Lung (tissue), 12 donors: ENCODE measurements around the gene COL12A1. TPM values are rescaled to one million over a fixed set of nuclear protein-coding genes. Genes with fewer than 3 reads are reported as not detected.

Source experiments
- ATAC-seq: fragments of 200-7000 bp; cut with Tn5 transposase; one replicate; pipeline ENCODE4 v1.9.1; 2020; ENCODE audit warnings: moderate number of reproducible peaks; ENCODE audit not compliant: insufficient read depth, low FRiP score
- DNase-seq, 3 donors: peaks; one replicate each; pipeline ENCODE4 v3.0.0-alpha.2; 2013 to 2017
- H3K27ac ChIP-seq, 2 donors: one replicate each; pipeline ENCODE4 v1.5.1; 2013; ENCODE audit warnings: mild to moderate bottlenecking in 2 of 2, moderate library complexity in 2 of 2, control low read depth in 1 of 2, inconsistent platforms in 1 of 2, low read depth in 1 of 2, low read length in 1 of 2
- H3K27me3 ChIP-seq, 3 donors: one replicate each; pipeline ENCODE4 v1.5.1; 2013; ENCODE audit warnings: low read length in 2 of 3; ENCODE audit not compliant: control insufficient read depth in 3 of 3, insufficient read depth in 3 of 3
- H3K36me3 ChIP-seq, 4 donors: one replicate each; pipeline ENCODE4 v1.5.1; 2013; ENCODE audit warnings: low read length in 4 of 4, mild to moderate bottlenecking in 1 of 4, moderate library complexity in 1 of 4; ENCODE audit not compliant: control insufficient read depth in 4 of 4, insufficient read depth in 4 of 4
- H3K4me1 ChIP-seq, 5 donors: one replicate each; pipeline ENCODE4 v1.5.1; 2013; ENCODE audit warnings: low read length in 5 of 5, mild to moderate bottlenecking in 2 of 5, moderate library complexity in 1 of 5; ENCODE audit not compliant: control insufficient read depth in 5 of 5, insufficient read depth in 5 of 5
- H3K4me3 ChIP-seq: one replicate; pipeline ENCODE4 v1.5.1; 2013; ENCODE audit warnings: mild to moderate bottlenecking, control low read depth, moderate library complexity
- H3K9ac ChIP-seq, 2 donors: one replicate each; pipeline ENCODE4 v1.5.1; 2013; ENCODE audit warnings: low read length in 2 of 2, control low read depth in 1 of 2; ENCODE audit not compliant: insufficient read depth in 1 of 2
- H3K9me3 ChIP-seq, 4 donors: one replicate each; pipeline ENCODE4 v1.5.1; 2013; ENCODE audit warnings: low read length in 3 of 4, mild to moderate bottlenecking in 1 of 4, moderate library complexity in 1 of 4; ENCODE audit not compliant: control insufficient read depth in 4 of 4, insufficient read depth in 3 of 4
- CTCF ChIP-seq: IDR thresholded peaks from 2 replicates; pipeline ENCODE4 v1.5.1; 2012; ENCODE audit warnings: mild to moderate bottlenecking; ENCODE audit errors: control extremely low read depth, extremely low read depth
- WGBS, 2 donors: extraction: QIAGEN DNeasy Blood & Tissue Kit; methylation state at CpG; one replicate each; pipeline ENCODE4 v1.1.7; 2013; 5-methylcytosine and 5-hydroxymethylcytosine counted together
- polyA plus RNA-seq, 2 donors: library from polyadenylated mRNA; stranded (reverse); fragments of 200-250 nt; gene quantifications; one replicate each; pipeline ENCODE4 v1.2.1, GENCODE V29; 2013
- total RNA-seq, 2 donors: library from RNA; depleted of rRNA in 1 of 2; stranded (reverse); fragments of >200 nt in 1 of 2; gene quantifications; one replicate each; pipeline ENCODE4 v1.2.1, GENCODE V29; 2014 to 2021
- donor health status: control.
- donor health status: control.
- donor health status: Bipolar disorder and iron deficiency.
- donor health status: healthy.
- donor health status: DM: yes; HTN: yes; CAD: no.

Gene COL12A1
- total and polyA plus RNA-seq, 4 donors = 10.6 to 75.7 (median 29.7) TPM

GRCh38 chr6:75128878-75129570 lies 76.8 kb downstream of the COL12A1 start:
- no peak overlapping the region for H3K9ac ChIP-seq
- no peak for DNase-seq
- no peak overlapping the region for H3K27ac ChIP-seq
- ATAC-seq = no peak
- no peaks in the 10 kb centered on the region for H3K36me3 ChIP-seq
- no peaks in the 10 kb centered on the region for H3K27me3 ChIP-seq
- WGBS, 2 donors = 47 to 62% methylated on average over 3 of the region's 3 CpGs
- H3K9me3 ChIP-seq = no peaks in the 10 kb centered on the region
- H3K4me3 ChIP-seq = no peak overlapping the region
- no peak for TF ChIP-seq CTCF
- H3K4me1 ChIP-seq = no peaks in the 10 kb centered on the region

- Histone ChIP-seq H3K27ac (no peak overlapping the region), H3K27me3 (no peaks in the 10 kb centered on the region), H3K9ac (no peak overlapping the region), H3K9me3 (no peaks in the 10 kb centered on the region), H3K4me1 (no peaks in the 10 kb centered on the region), H3K4me3 (no peak overlapping the region), H3K36me3 (no peaks in the 10 kb centered on the region)
- ATAC-seq (no peak), DNase-seq (no peak)
- 79 to 86% methylated on average over 2 of the region's 2 CpGs for WGBS, 2 donors
- TF ChIP-seq CTCF = no peak
These were observed 79.3 kb downstream of the COL12A1 start for GRCh38 chr6:75126518-75126917.

DNA sequence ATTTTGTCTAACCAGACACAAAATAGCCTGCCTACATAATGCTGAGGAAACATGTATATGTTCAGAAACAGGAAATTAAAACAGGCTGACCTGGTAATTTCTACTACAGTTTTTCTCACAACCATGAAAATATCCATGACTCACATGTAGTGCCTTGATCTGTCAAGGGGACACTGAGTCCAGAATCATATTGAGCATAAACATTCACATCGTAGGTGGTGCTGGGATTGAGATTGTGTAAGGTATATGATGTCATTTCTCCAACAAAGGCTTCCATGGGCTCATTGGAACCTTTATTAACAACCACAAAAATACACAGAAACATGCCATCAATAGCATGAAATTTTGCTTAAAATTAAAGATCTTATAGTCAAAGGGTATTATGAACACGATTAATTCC lies 80.9 kb downstream of the COL12A1 start:
- no peak overlapping the region for H3K4me3 ChIP-seq
- WGBS, 2 donors = 88 to 90% methylated on average over 2 of the region's 2 CpGs

More for the DNA sequence above, 80.9 kb downstream of the COL12A1 start:
- no peaks in the 10 kb centered on the region for H3K36me3 ChIP-seq
- no peak for ATAC-seq
- no peaks in the 10 kb centered on the region for H3K27me3 ChIP-seq
- no peak for DNase-seq
- no peak overlapping the region for H3K9ac ChIP-seq
- TF ChIP-seq CTCF = no peak
- H3K27ac ChIP-seq = no peak overlapping the region
- H3K4me1 ChIP-seq = no peaks in the 10 kb centered on the region
- no peaks in the 10 kb centered on the region for H3K9me3 ChIP-seq
